Endothelial cell of umbilical vein (primary cell): ENCODE results near the gene ITGA8. TPM values are rescaled to one million over a fixed set of nuclear protein-coding genes. Genes with fewer than 3 reads are reported as not detected.

ENCODE experiments used
- BruUV-seq: library from RNA; stranded (reverse); fragments of 400-500 nt; replicated peaks from 2 replicates; lab custom pipeline; 2021; lab: Mats Ljungman, UMichigan
- CTCF ChIA-PET: fragments of 300-600, 350-600 bp; sonication (Branson Sonifier 250); formaldehyde crosslinking; loops from one replicate; lab custom pipeline; 2021; ENCODE audit warnings: antibody characterized with exemption, inconsistent platforms; lab: Charles Lee
- POLR2A ChIA-PET: fragments of 300-600, 350-600 bp; sonication (Branson Sonifier 250); formaldehyde crosslinking; loops from one replicate; lab custom pipeline; 2021; ENCODE audit warnings: antibody characterized with exemption, inconsistent platforms; lab: Charles Lee
- DNase-seq: peaks from one replicate; pipeline ENCODE4 v3.0.0-alpha.2; 2011; ENCODE audit warnings: low read depth, low spot score
- FAIRE-seq: peaks from 2 replicates; lab custom pipeline; 2011; peaks lifted over from hg19 to GRCh38; lab: Jason Lieb, UNC
- H2AFZ ChIP-seq: 2 replicates; pipeline ENCODE4 v1.6.0; 2012; ENCODE audit warnings: low read depth, low read length, control low read depth, inconsistent platforms
- H3K27ac ChIP-seq: 2 replicates; pipeline ENCODE4 v1.5.1; 2011; ENCODE audit warnings: low read depth, mild to moderate bottlenecking, control low read depth, low read length, moderate library complexity; ENCODE audit not compliant: insufficient read depth
- H3K27me3 ChIP-seq, 2 experiments: 2 replicates each; pipeline versions ENCODE4 v1.6.0 to v1.6.1; 2011; ENCODE audit warnings: low read length in 2 of 2, mixed read lengths in 1 of 2; ENCODE audit not compliant: control insufficient read depth in 2 of 2, insufficient read depth in 2 of 2
- H3K36me3 ChIP-seq, 2 experiments: 2 replicates in 1 of 2; 3 replicates in 1 of 2; pipeline ENCODE4 v1.5.1; 2011; ENCODE audit warnings: low read length in 2 of 2, mild to moderate bottlenecking in 1 of 2, moderate library complexity in 1 of 2; ENCODE audit not compliant: control insufficient read depth in 2 of 2, insufficient read depth in 2 of 2; ENCODE audit errors: extremely low read depth in 1 of 2
- H3K4me1 ChIP-seq: 3 replicates; pipeline ENCODE4 v1.5.1; 2011; ENCODE audit warnings: mild to moderate bottlenecking, low read length; ENCODE audit not compliant: control insufficient read depth, insufficient read depth; ENCODE audit errors: extremely low read depth
- H3K4me2 ChIP-seq: 2 replicates; pipeline ENCODE4 v1.6.1; 2011; ENCODE audit warnings: low read length, control low read depth, mixed read lengths; ENCODE audit not compliant: insufficient read depth
- H3K4me3 ChIP-seq, 3 experiments: fragments of 200-600 bp in 1 of 3; sonication (generic), shearing (Covaris generic) in 1 of 3; replicated peaks in 1 of 3; 2 replicates each; pipeline ENCODE4 v1.5.1; 2011 to 2016; ENCODE audit warnings: control low read depth in 3 of 3, low read length in 3 of 3, mild to moderate bottlenecking in 2 of 3, inconsistent platforms in 1 of 3, low read depth in 1 of 3, moderate library complexity in 1 of 3; ENCODE audit not compliant: insufficient read depth in 1 of 3
- H3K79me2 ChIP-seq: 2 replicates; pipeline ENCODE4 v1.6.0; 2012; ENCODE audit warnings: low read length, inconsistent platforms; ENCODE audit not compliant: control insufficient read depth, insufficient read depth
- H3K9ac ChIP-seq: replicated peaks from 2 replicates; pipeline ENCODE3; 2011; ENCODE audit warnings: low read length, control low read depth; ENCODE audit not compliant: insufficient read depth; ENCODE audit errors: extremely low read depth
- H3K9me1 ChIP-seq: replicated peaks from 3 replicates; pipeline ENCODE4 v1.6.0; 2011; ENCODE audit warnings: mild to moderate bottlenecking, low read length; ENCODE audit not compliant: control insufficient read depth, insufficient read depth; ENCODE audit errors: extremely low read depth
- H3K9me3 ChIP-seq: replicated peaks from 2 replicates; pipeline ENCODE4 v1.5.1; 2012; ENCODE audit warnings: low read length, inconsistent platforms; ENCODE audit not compliant: control insufficient read depth, insufficient read depth
- H4K20me1 ChIP-seq: replicated peaks from 2 replicates; pipeline ENCODE3; 2011; ENCODE audit warnings: mild to moderate bottlenecking, low read length; ENCODE audit not compliant: control insufficient read depth, insufficient read depth; ENCODE audit errors: extremely low read depth
- EZH2 ChIP-seq: IDR thresholded peaks from 2 replicates; pipeline ENCODE4 v1.6.1; 2012; ENCODE audit warnings: borderline replicate concordance, low read depth, mild to moderate bottlenecking, moderate library complexity, low read length, inconsistent platforms; ENCODE audit not compliant: severe bottlenecking
- FOS ChIP-seq: IDR thresholded peaks from 2 replicates; pipeline ENCODE4 v1.6.1; 2011; ENCODE audit warnings: mild to moderate bottlenecking, low read length, moderate library complexity, borderline replicate concordance; ENCODE audit not compliant: insufficient read depth
- GATA2 ChIP-seq: IDR thresholded peaks from 2 replicates; pipeline ENCODE4 v1.7.0; 2011; ENCODE audit warnings: low read depth, mild to moderate bottlenecking, moderate library complexity, mixed read lengths, low read length; ENCODE audit not compliant: insufficient read length, insufficient read depth
- JUN ChIP-seq: IDR thresholded peaks from 2 replicates; pipeline ENCODE4 v1.6.1; 2011; ENCODE audit warnings: borderline replicate concordance, low read depth; ENCODE audit not compliant: insufficient read length, insufficient read depth
- MYC ChIP-seq: IDR thresholded peaks from one replicate; pipeline ENCODE4 v1.6.1; 2011; ENCODE audit warnings: mild to moderate bottlenecking, low read depth, low read length
- POLR2A ChIP-seq: IDR thresholded peaks from 2 replicates; pipeline ENCODE4 v1.6.1; 2012; ENCODE audit warnings: low read depth, mild to moderate bottlenecking, control low read depth, low read length
- POLR2AphosphoS5 ChIP-seq: IDR thresholded peaks from 2 replicates; pipeline ENCODE4 v1.6.1; 2012; ENCODE audit warnings: low read depth, mild to moderate bottlenecking, control low read depth, low read length, moderate library complexity; ENCODE audit not compliant: insufficient read depth
- dilution Hi-C: fragments of 300-500 bp; cut with MboI; formaldehyde crosslinking; loops from one replicate; pipeline ENCODE4 v1.15.0; 2019; ENCODE audit warnings: low sequenced_read_pairs; ENCODE audit not compliant: extremely low pct_ligation_motif_present
- intact Hi-C: fragments of 100-400 bp; cut with micrococcal nuclease; formaldehyde crosslinking; loops from one replicate; pipeline ENCODE4 v1.10.0; 2022
- polyA plus RNA-seq, 4 experiments: library from polyadenylated mRNA; depleted of rRNA in 3 of 4; stranded (reverse) in 3 of 4; unstranded in 1 of 4; fragments of >200 nt; gene quantifications; 2 replicates each; pipeline versions ENCODE4 v1.2.1 to v1.2.3, GENCODE V29; 2011 to 2012; ENCODE audit warnings: missing spikeins in 1 of 4
- total RNA-seq: library from RNA; stranded (reverse); gene quantifications from 2 replicates; pipeline ENCODE4 v1.2.3, GENCODE V29; 2021
- TF ChIP-seq, protein P1 (sequence below): IDR thresholded peaks from 2 replicates; pipeline ENCODE4 v1.6.1; 2011; ENCODE audit not compliant: insufficient read depth, insufficient read length
- TF ChIP-seq, protein P2 (sequence below), 2 donors: IDR thresholded peaks; 1 replicate in 1 of 2; 2 replicates in 1 of 2; pipeline ENCODE4 v1.5.1; 2011; ENCODE audit warnings: low read length in 2 of 2, mild to moderate bottlenecking in 2 of 2, moderate library complexity in 2 of 2, control low read depth in 1 of 2, inconsistent platforms in 1 of 2, low read depth in 1 of 2; ENCODE audit not compliant: insufficient read depth in 1 of 2; ENCODE audit errors: extremely low read depth in 1 of 2

ITGA8 gene
- total and polyA plus RNA-seq, 2 donors (not counting 3 experiments of a cell fraction or from before 2014, with no cell fraction given): 0.04 to 0.40 TPM

DNA sequence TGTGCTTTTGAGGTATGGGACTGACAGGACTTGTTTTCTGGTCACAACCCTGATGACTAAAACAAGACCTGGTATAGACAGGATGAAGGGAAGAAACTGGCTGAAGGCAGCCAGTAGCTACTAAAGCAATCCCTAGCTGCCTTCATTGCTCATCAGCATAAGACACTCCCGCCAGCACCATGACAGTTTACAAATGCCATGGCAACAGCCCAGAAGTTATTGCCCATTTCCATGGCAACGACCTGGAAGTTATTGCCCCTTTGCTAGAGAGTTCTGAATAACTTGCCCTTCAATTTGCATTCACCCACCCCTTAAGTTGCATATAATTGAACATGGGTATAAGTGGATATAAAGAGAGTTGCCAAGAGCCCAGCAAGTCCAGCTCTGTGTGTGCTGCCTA lies 179.0 kb downstream of the ITGA8 start:
- Histone ChIP-seq H3K36me3 (no peaks in the 10 kb centered on the region), H3K9me3 (no peaks in the 10 kb centered on the region), H3K79me2 (no peaks in the 10 kb centered on the region), H4K20me1 (no peaks in the 10 kb centered on the region), H3K9ac (no peak overlapping the region), H2AFZ (no peak overlapping the region), H3K9me1 (no peaks in the 10 kb centered on the region), H3K27me3 (peaks cover 0 to 7% of the 10 kb centered on the region in 2 experiments), H3K4me2 (no peak overlapping the region), H3K27ac (no peak overlapping the region), H3K4me1 (no peaks in the 10 kb centered on the region), H3K4me3 (no peak overlapping the region)
- intact Hi-C loops: no loop called here
- ChIA-PET CTCF (no interaction called here), POLR2A (no interaction called here)
- TF ChIP-seq, protein P1, sequence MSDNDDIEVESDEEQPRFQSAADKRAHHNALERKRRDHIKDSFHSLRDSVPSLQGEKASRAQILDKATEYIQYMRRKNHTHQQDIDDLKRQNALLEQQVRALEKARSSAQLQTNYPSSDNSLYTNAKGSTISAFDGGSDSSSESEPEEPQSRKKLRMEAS: no peak
- TF ChIP-seq FOS: no peak
- TF ChIP-seq, protein P2, sequence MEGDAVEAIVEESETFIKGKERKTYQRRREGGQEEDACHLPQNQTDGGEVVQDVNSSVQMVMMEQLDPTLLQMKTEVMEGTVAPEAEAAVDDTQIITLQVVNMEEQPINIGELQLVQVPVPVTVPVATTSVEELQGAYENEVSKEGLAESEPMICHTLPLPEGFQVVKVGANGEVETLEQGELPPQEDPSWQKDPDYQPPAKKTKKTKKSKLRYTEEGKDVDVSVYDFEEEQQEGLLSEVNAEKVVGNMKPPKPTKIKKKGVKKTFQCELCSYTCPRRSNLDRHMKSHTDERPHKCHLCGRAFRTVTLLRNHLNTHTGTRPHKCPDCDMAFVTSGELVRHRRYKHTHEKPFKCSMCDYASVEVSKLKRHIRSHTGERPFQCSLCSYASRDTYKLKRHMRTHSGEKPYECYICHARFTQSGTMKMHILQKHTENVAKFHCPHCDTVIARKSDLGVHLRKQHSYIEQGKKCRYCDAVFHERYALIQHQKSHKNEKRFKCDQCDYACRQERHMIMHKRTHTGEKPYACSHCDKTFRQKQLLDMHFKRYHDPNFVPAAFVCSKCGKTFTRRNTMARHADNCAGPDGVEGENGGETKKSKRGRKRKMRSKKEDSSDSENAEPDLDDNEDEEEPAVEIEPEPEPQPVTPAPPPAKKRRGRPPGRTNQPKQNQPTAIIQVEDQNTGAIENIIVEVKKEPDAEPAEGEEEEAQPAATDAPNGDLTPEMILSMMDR (IDR thresholded peaks at IDR 0.05; ENCODE audit: extremely low read depth in 1 of 2, insufficient read depth in 1 of 2, low read depth in 1 of 2, low read length in 2 of 2): no peak
- TF ChIP-seq MYC: no peak
- TF ChIP-seq POLR2A: no peak
- TF ChIP-seq POLR2AphosphoS5: no peak
- TF ChIP-seq GATA2: no peak
- TF ChIP-seq JUN: no peak
- TF ChIP-seq EZH2: no peak
- no peak for FAIRE-seq
- dilution Hi-C loops: no loop called here
- BruUV-seq: no TSS peak
- no peak for DNase-seq
